Measurements from ENCODE around the gene SDK1. TPM values are rescaled to one million over a fixed set of nuclear protein-coding genes. Genes with fewer than 3 reads are reported as not detected.

Gene SDK1
- total RNA-seq, 2 experiments from 2014 or later, result 0.25 to 0.78 TPM

DNA sequence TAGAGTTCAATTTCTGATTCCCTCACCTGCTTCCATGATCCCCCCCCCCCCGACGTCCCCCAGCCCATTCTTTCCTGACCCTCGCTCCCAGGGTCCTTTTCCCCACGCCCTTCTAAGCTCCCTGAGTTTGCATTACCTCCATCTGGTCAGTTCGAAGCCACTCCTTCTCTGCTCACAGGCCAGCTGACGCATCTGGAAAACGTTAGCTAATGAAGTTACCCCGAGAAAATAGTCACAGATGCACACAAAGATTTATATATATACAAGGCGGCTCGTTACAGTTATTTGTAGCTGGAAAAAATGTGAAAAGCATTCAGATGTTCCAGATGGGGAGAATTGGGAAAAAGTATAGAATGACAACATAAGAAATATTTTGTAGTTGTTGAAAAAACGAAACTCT, 751.1 kb downstream of the SDK1 start:
- H3K27ac Mint-ChIP-seq, result no peak overlapping the region
- peaks cover 6% of the 10 kb centered on the region for H3K27me3 Mint-ChIP-seq
- ChIA-PET CTCF (no interaction called here), POLR2A (no interaction called here)
- H3K9me3 Mint-ChIP-seq, result no peaks in the 10 kb centered on the region
- H3K36me3 Mint-ChIP-seq (ENCODE audit: low read depth), result no peaks in the 10 kb centered on the region
- H3K4me1 Mint-ChIP-seq (ENCODE audit: low read depth), result no peaks in the 10 kb centered on the region
- H3K4me3 Mint-ChIP-seq, result no peak overlapping the region
- ATAC-seq (no peak), DNase-seq (no peak)
- intact Hi-C loops (cut with micrococcal nuclease), result no loop called here
- TF ChIP-seq, protein P1, sequence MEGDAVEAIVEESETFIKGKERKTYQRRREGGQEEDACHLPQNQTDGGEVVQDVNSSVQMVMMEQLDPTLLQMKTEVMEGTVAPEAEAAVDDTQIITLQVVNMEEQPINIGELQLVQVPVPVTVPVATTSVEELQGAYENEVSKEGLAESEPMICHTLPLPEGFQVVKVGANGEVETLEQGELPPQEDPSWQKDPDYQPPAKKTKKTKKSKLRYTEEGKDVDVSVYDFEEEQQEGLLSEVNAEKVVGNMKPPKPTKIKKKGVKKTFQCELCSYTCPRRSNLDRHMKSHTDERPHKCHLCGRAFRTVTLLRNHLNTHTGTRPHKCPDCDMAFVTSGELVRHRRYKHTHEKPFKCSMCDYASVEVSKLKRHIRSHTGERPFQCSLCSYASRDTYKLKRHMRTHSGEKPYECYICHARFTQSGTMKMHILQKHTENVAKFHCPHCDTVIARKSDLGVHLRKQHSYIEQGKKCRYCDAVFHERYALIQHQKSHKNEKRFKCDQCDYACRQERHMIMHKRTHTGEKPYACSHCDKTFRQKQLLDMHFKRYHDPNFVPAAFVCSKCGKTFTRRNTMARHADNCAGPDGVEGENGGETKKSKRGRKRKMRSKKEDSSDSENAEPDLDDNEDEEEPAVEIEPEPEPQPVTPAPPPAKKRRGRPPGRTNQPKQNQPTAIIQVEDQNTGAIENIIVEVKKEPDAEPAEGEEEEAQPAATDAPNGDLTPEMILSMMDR (IDR thresholded peaks at IDR 0.05), result no peak

- Mint-ChIP-seq H3K27ac (no peak overlapping the region), H3K9me3 (peaks cover 4% of the 10 kb centered on the region), H3K4me1 (ENCODE audit: low read depth) (no peaks in the 10 kb centered on the region), H3K4me3 (no peak overlapping the region), H3K36me3 (ENCODE audit: low read depth) (no peaks in the 10 kb centered on the region), H3K27me3 (peaks cover 6% of the 10 kb centered on the region)
- no peak for ATAC-seq
- DNase-seq, result no peak
- TF ChIP-seq, protein P1 (IDR thresholded peaks at IDR 0.05), result no peak
- intact Hi-C loops (cut with micrococcal nuclease), result no loop called here
- POLR2A ChIA-PET, result no interaction called here
- CTCF ChIA-PET, result no interaction called here
These were observed 753.1 kb downstream of the SDK1 start for GRCh38 chr7:4054158-4054557.

DNA sequence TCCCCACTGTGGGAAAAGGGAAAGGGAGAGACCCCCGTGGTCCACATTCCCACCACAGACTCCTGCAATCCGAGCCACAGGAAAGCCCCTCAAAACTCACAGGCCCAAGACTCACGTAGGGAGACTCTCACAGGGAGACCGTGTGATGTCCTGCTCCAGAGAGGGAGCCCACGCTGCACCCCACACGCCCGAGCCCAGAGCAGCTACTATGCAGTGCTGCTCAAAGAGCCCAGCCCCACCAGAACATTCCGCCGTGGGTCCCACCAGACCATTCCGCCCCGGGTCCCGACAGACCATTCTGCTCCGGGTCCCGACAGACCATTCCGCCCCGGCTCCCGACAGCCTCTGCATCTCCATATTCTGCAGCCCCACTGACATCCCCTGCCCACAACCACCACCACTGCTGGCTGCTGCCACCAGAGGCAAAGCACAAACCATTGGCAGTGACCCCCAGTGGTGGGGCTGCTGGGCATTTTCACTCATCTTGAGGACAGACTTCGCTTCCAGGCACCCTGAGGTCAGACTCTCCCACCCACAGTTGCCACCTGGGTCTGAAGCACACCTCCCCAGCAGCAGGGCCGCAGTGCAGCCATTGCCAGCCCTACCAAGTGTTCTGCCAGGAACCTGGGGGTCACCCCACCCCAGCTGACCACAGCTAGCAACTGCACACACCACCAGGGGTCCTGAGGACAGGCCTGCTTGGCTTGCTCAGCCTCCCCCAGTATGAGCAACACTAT, 755.7 kb downstream of the SDK1 start:
- no peak overlapping the region for H3K27ac Mint-ChIP-seq
- TF ChIP-seq, protein P1 (IDR thresholded peaks at IDR 0.05), result no peak
- DNase-seq (no peak), ATAC-seq (no peak)
- peaks cover 6% of the 10 kb centered on the region for H3K9me3 Mint-ChIP-seq
- POLR2A ChIA-PET, result no interaction called here
- no peaks in the 10 kb centered on the region for H3K4me1 Mint-ChIP-seq (ENCODE audit: low read depth)
- intact Hi-C loops (cut with micrococcal nuclease), result no loop called here
- CTCF ChIA-PET, result no interaction called here
- H3K27me3 Mint-ChIP-seq, result peaks cover 7% of the 10 kb centered on the region
- no peak overlapping the region for H3K4me3 Mint-ChIP-seq
- no peaks in the 10 kb centered on the region for H3K36me3 Mint-ChIP-seq (ENCODE audit: low read depth)

DNA sequence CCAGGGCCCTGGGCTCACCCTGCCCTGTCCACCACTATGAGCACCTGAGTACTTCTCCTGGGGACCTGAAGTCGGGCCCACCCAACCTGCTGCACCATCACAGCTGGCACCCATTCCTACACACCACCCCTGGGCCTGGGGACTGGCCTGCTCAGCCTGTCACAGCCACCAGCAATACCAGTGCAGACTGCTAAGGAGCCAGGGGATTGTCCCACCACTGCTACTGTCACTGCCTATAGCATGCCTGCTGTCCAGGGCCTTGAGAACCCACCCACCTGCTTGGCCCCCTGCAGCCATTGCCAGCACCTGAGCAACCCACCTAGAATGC, 756.2 kb downstream of the SDK1 start:
- H3K9me3 Mint-ChIP-seq, result peaks cover 6% of the 10 kb centered on the region
- TF ChIP-seq, protein P1 (IDR thresholded peaks at IDR 0.05), result no peak
- DNase-seq (no peak), ATAC-seq (no peak)
- no peaks in the 10 kb centered on the region for H3K4me1 Mint-ChIP-seq (ENCODE audit: low read depth)
- no peak overlapping the region for H3K4me3 Mint-ChIP-seq
- intact Hi-C loops (cut with micrococcal nuclease), result no loop called here
- ChIA-PET POLR2A (no interaction called here), CTCF (no interaction called here)
- peaks cover 7% of the 10 kb centered on the region for H3K27me3 Mint-ChIP-seq
- no peak overlapping the region for H3K27ac Mint-ChIP-seq
- H3K36me3 Mint-ChIP-seq (ENCODE audit: low read depth), result no peaks in the 10 kb centered on the region

GRCh38 chr7:4058158-4058557, 757.1 kb downstream of the SDK1 start:
- TF ChIP-seq, protein P1 (IDR thresholded peaks at IDR 0.05), result no peak
- ATAC-seq, result no peak
- H3K4me1 Mint-ChIP-seq (ENCODE audit: low read depth), result no peaks in the 10 kb centered on the region
- peaks cover 7% of the 10 kb centered on the region for H3K27me3 Mint-ChIP-seq
- intact Hi-C loops (cut with micrococcal nuclease), result no loop called here
- H3K36me3 Mint-ChIP-seq (ENCODE audit: low read depth), result no peaks in the 10 kb centered on the region
- no peak overlapping the region for H3K27ac Mint-ChIP-seq
- DNase-seq, result no peak
- ChIA-PET POLR2A (no interaction called here), CTCF (no interaction called here)
- H3K4me3 Mint-ChIP-seq, result no peak overlapping the region
- H3K9me3 Mint-ChIP-seq, result peaks cover 6% of the 10 kb centered on the region

Data from activated CD8-positive, alpha-beta T cell treated with anti-CD3 and anti-CD28 coated beads for 36 hours (primary cell).